H1 (cell line): ENCODE data around the gene PRKCA. TPM values are rescaled to one million over a fixed set of nuclear protein-coding genes. Genes with fewer than 3 reads are reported as not detected.

Experiments
- CTCF ChIA-PET: fragments of 300-600 bp; sonication (Branson Sonifier 250); formaldehyde crosslinking; loops from one replicate; lab custom pipeline; 2021; ENCODE audit not compliant: partially characterized antibody; lab: Charles Lee
- POLR2A ChIA-PET: fragments of 300-600 bp; sonication (Branson Sonifier 250); formaldehyde crosslinking; loops from one replicate; lab custom pipeline; 2021; ENCODE audit warnings: inconsistent platforms; ENCODE audit not compliant: partially characterized antibody; lab: Charles Lee
- DNase-seq, 2 experiments: peaks; one replicate each; pipeline versions ENCODE4 v3.0.0 to v3.0.0-alpha.2; 2010 to 2022; ENCODE audit warnings: low spot score in 2 of 2, low read depth in 1 of 2, mixed read lengths in 1 of 2
- FAIRE-seq: peaks from 2 replicates; lab custom pipeline; 2011; peaks lifted over from hg19 to GRCh38; lab: Jason Lieb, UNC
- H2AFZ ChIP-seq: 2 replicates; pipeline ENCODE4 v1.8.1; 2012; ENCODE audit warnings: low read length, inconsistent platforms
- H2AK5ac ChIP-seq: 2 replicates; pipeline ENCODE4 v1.6.1; 2013; ENCODE audit warnings: low read depth, low read length
- H2BK120ac ChIP-seq: replicated peaks from 2 replicates; pipeline ENCODE3; 2013; ENCODE audit warnings: low read depth, low read length, inconsistent platforms
- H2BK12ac ChIP-seq: 2 replicates; pipeline ENCODE4 v1.6.1; 2013; ENCODE audit warnings: low read depth, low read length
- H2BK15ac ChIP-seq: 2 replicates; pipeline ENCODE4 v1.6.1; 2013; ENCODE audit warnings: low read length
- H2BK20ac ChIP-seq: 2 replicates; pipeline ENCODE4 v1.6.1; 2013; ENCODE audit warnings: low read length
- H2BK5ac ChIP-seq: 2 replicates; pipeline ENCODE4 v1.6.1; 2013; ENCODE audit warnings: low read depth, low read length
- H3K14ac ChIP-seq: 2 replicates; pipeline ENCODE4 v1.6.1; 2013; ENCODE audit warnings: inconsistent platforms; ENCODE audit not compliant: insufficient read length
- H3K18ac ChIP-seq: 2 replicates; pipeline ENCODE4 v1.6.1; 2013; ENCODE audit warnings: low read length; ENCODE audit errors: extremely low read depth
- H3K23ac ChIP-seq: 2 replicates; pipeline ENCODE4 v1.6.1; 2013; ENCODE audit warnings: inconsistent platforms; ENCODE audit not compliant: insufficient read length
- H3K23me2 ChIP-seq: 2 replicates; pipeline ENCODE4 v1.6.1; 2013; ENCODE audit warnings: low read depth, low read length
- H3K27ac ChIP-seq: 2 replicates; pipeline ENCODE4 v1.6.1; 2011; ENCODE audit warnings: low read depth, low read length, inconsistent platforms
- H3K27me3 ChIP-seq, 4 experiments: replicated peaks in 1 of 4; 1 replicate in 1 of 4; 2 replicates in 3 of 4; pipeline versions ENCODE4 v1.6.1 to v1.8.1; 2011 to 2013; ENCODE audit warnings: low read length in 3 of 4, mild to moderate bottlenecking in 3 of 4, inconsistent platforms in 2 of 4, mixed read lengths in 2 of 4, moderate library complexity in 1 of 4; ENCODE audit not compliant: control insufficient read depth in 3 of 4, insufficient read depth in 3 of 4; ENCODE audit errors: extremely low read depth in 1 of 4
- H3K36me3 ChIP-seq, 4 experiments: 2 replicates each; pipeline versions ENCODE4 v1.6.1 to v1.8.1; 2011 to 2013; ENCODE audit warnings: mild to moderate bottlenecking in 4 of 4, low read length in 3 of 4, moderate library complexity in 2 of 4, control low read depth in 1 of 4, inconsistent platforms in 1 of 4; ENCODE audit not compliant: insufficient read depth in 4 of 4, control insufficient read depth in 2 of 4
- H3K4ac ChIP-seq: replicated peaks from 2 replicates; pipeline ENCODE3; 2013; ENCODE audit warnings: low read length, low read depth, mixed read lengths, inconsistent platforms; ENCODE audit not compliant: insufficient read length
- H3K4me1 ChIP-seq, 4 experiments: replicated peaks in 1 of 4; 1 replicate in 1 of 4; 2 replicates in 3 of 4; pipeline versions ENCODE4 v1.6.1 to v1.8.1; 2011 to 2013; ENCODE audit warnings: low read length in 3 of 4, inconsistent platforms in 2 of 4, mixed read lengths in 1 of 4; ENCODE audit not compliant: insufficient read depth in 4 of 4, control insufficient read depth in 3 of 4
- H3K4me2 ChIP-seq, 2 experiments: 2 replicates each; pipeline versions ENCODE4 v1.6.1 to v1.8.1; 2011 to 2013; ENCODE audit warnings: low read depth in 2 of 2, low read length in 2 of 2, control low read depth in 1 of 2, inconsistent platforms in 1 of 2, mild to moderate bottlenecking in 1 of 2; ENCODE audit not compliant: insufficient read depth in 1 of 2
- H3K4me3 ChIP-seq, 4 experiments: fragments of 200-600, 300-600 bp in 1 of 4; sonication (generic), shearing (Covaris generic), sonication (Bioruptor Twin) in 1 of 4; 2 replicates each; pipeline versions ENCODE4 v1.5.1 to v1.8.1; 2011 to 2016; ENCODE audit warnings: low read length in 4 of 4, low read depth in 3 of 4, control low read depth in 2 of 4, inconsistent platforms in 2 of 4, mild to moderate bottlenecking in 2 of 4, mixed read lengths in 1 of 4, moderate library complexity in 1 of 4; ENCODE audit not compliant: insufficient read depth in 2 of 4; ENCODE audit errors: extremely low read depth in 1 of 4
- H3K56ac ChIP-seq: replicated peaks from 2 replicates; pipeline ENCODE3; 2013; ENCODE audit warnings: low read depth, mild to moderate bottlenecking, mixed read lengths, low read length, inconsistent platforms; ENCODE audit not compliant: insufficient read length
- H3K79me1 ChIP-seq: 2 replicates; pipeline ENCODE4 v1.6.1; 2013; ENCODE audit warnings: low read depth, low read length, control low read depth
- H3K79me2 ChIP-seq, 2 experiments: 2 replicates each; pipeline versions ENCODE4 v1.6.1 to v1.8.1; 2012 to 2013; ENCODE audit warnings: low read length in 2 of 2, mild to moderate bottlenecking in 2 of 2, inconsistent platforms in 1 of 2; ENCODE audit not compliant: insufficient read depth in 2 of 2, control insufficient read depth in 1 of 2
- H3K9ac ChIP-seq, 4 experiments: replicated peaks in 1 of 4; 1 replicate in 1 of 4; 2 replicates in 3 of 4; pipeline versions ENCODE4 v1.6.1 to v1.8.1; 2011 to 2013; ENCODE audit warnings: low read depth in 3 of 4, low read length in 3 of 4, control low read depth in 2 of 4, mild to moderate bottlenecking in 2 of 4, moderate library complexity in 2 of 4, inconsistent platforms in 1 of 4; ENCODE audit errors: extremely low read depth in 1 of 4
- H3K9me3 ChIP-seq, 2 experiments: 2 replicates each; pipeline versions ENCODE4 v1.6.1 to v1.8.1; 2012 to 2013; ENCODE audit warnings: mild to moderate bottlenecking in 2 of 2, moderate library complexity in 2 of 2, control low read depth in 1 of 2, inconsistent platforms in 1 of 2, low read depth in 1 of 2, low read length in 1 of 2, mixed read lengths in 1 of 2; ENCODE audit not compliant: insufficient read depth in 2 of 2
- H4K20me1 ChIP-seq, 2 experiments: replicated peaks in 1 of 2; 2 replicates each; pipeline versions ENCODE3 to v1.8.1; 2011 to 2013; ENCODE audit warnings: inconsistent platforms in 2 of 2, low read length in 2 of 2, mild to moderate bottlenecking in 1 of 2; ENCODE audit not compliant: insufficient read depth in 2 of 2, control insufficient read depth in 1 of 2
- H4K5ac ChIP-seq: 2 replicates; pipeline ENCODE4 v1.6.1; 2013; ENCODE audit warnings: low read length, low read depth, mixed read lengths, inconsistent platforms; ENCODE audit not compliant: insufficient read length
- H4K8ac ChIP-seq: 2 replicates; pipeline ENCODE4 v1.8.0; 2013; ENCODE audit warnings: mild to moderate bottlenecking, moderate library complexity, low read length, inconsistent platforms; ENCODE audit not compliant: insufficient read depth; ENCODE audit errors: extremely low read depth
- H4K91ac ChIP-seq: replicated peaks from 2 replicates; pipeline ENCODE3; 2013; ENCODE audit warnings: low read length, mixed read lengths, inconsistent platforms; ENCODE audit not compliant: insufficient read length
- CEBPB ChIP-seq: IDR thresholded peaks from 2 replicates; pipeline ENCODE4 v1.6.1; 2012; ENCODE audit warnings: low read depth, low read length
- WGBS, 2 experiments: shearing (Covaris generic) in 1 of 2; methylation state at CpG; one replicate each; pipeline versions ENCODE4 v1.1.6 to v1.1.7; 2013 to 2015; ENCODE audit warnings: low lambda C conversion rate in 2 of 2, mixed read lengths in 2 of 2, inconsistent platforms in 1 of 2, low coverage in 1 of 2, missing lambda C conversion rate in 1 of 2; ENCODE audit not compliant: insufficient replicate concordance in 2 of 2, insufficient coverage in 1 of 2, insufficient read length in 1 of 2; ENCODE audit errors: extremely low coverage in 1 of 2, missing lambda C conversion rate in 1 of 2; 5-methylcytosine and 5-hydroxymethylcytosine counted together
- polyA plus RNA-seq, 7 experiments: library from polyadenylated mRNA; depleted of rRNA in 3 of 7; stranded (reverse) in 5 of 7; unstranded in 2 of 7; fragments of >200 nt in 5 of 7; fragments of 200-250 nt in 2 of 7; gene quantifications; 1 replicate in 5 of 7; 2 replicates in 1 of 7; 4 replicates in 1 of 7; pipeline versions ENCODE4 v1.2.1 to v1.2.3, GENCODE V29; 2011 to 2013; ENCODE audit warnings: missing spikeins in 2 of 7, mixed read lengths in 2 of 7
- total RNA-seq: library from RNA; stranded (reverse); fragmentation: NEBNext Ultra II Directional; extraction: Animal tissue kit (Norgen Biotek cat#: 25700); gene quantifications from 2 replicates; pipeline ENCODE4 v1.2.1, GENCODE V29; 2021

PRKCA gene
- total and polyA plus RNA-seq, 2 of the 8 experiments (the other 6 are each of a cell fraction or from before 2014, with no cell fraction given), result 5.8 to 17.8 TPM

DNA sequence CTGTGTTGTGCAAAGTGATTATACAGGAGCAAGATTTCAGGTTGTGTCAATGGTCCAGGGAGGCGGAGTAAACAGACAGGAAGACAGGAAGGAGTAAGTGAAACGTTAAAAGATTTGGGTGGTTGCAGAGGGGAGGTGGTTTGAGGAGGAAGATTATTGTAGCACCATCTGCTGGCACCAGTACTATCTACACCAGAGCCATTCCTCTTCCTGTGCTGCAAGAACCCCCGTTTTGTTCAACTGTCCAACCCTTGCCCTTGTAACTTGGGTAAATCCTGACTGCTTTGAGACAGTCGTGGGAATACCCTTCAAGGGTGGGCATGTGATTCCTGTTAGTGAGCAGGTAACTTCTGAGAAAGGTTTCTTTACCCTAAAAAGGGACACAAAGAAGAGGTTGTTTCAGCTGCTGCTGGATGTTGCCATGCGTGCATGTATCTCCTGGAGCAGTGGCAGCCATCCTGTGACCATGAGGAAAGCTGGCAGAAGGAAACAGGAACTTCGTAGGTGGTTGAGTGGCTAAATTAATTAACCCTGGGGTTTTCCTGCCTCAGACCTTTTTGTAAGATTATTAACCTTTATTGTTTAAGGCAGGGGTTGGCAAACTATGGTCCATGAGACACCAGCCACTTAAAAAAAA is 124.1 kb downstream of the PRKCA start:
- CTCF ChIA-PET, result interaction anchor here (0.7 to 1.1 kb wide), 3 partner anchors 29 to 153 kb away, joined by 3 read pairs; no protein-coding TSS in a partner anchor
- H3K4ac ChIP-seq, result no peak overlapping the region
- H3K79me1 ChIP-seq, result no peaks in the 10 kb centered on the region
- H3K4me1 ChIP-seq, result peaks cover 0 to 2% (median 0%) of the 10 kb centered on the region in 4 experiments; a peak in 1 of 7 replicates
- no peak overlapping the region for H3K14ac ChIP-seq
- no peaks in the 10 kb centered on the region for H4K20me1 ChIP-seq
- H3K9me3 ChIP-seq, result no peaks in the 10 kb centered on the region
- no peak overlapping the region for H3K4me3 ChIP-seq
- no peak overlapping the region for H3K56ac ChIP-seq
- H3K23ac ChIP-seq, result no peak overlapping the region
- H3K27ac ChIP-seq, result no peak overlapping the region
- no peaks in the 10 kb centered on the region for H3K27me3 ChIP-seq
- POLR2A ChIA-PET, result no interaction called here
- H4K5ac ChIP-seq, result no peak overlapping the region
- H2BK5ac ChIP-seq, result peak overlapping the region; percentile 29; the same call in 1 of the 2 replicates
- peaks cover 0 to 16% of the 10 kb centered on the region in 2 experiments; a peak in 2 of 4 replicates for H3K79me2 ChIP-seq
- no peak overlapping the region for H2AK5ac ChIP-seq
- H2AFZ ChIP-seq, result no peak overlapping the region
- H3K9ac ChIP-seq, result no peak overlapping the region
- peaks cover 3% of the 10 kb centered on the region; the same call in 1 of the 2 replicates for H3K23me2 ChIP-seq
- no peak overlapping the region for H3K4me2 ChIP-seq
- peak overlapping the region; percentile 19; the same call in 1 of the 2 replicates for H2BK12ac ChIP-seq
- no peaks in the 10 kb centered on the region for H3K36me3 ChIP-seq
- DNase-seq, result no peak
- H2BK20ac ChIP-seq, result 0 out of 2 replicates have a peak overlapping the region, but pooled peaks have one; percentile 13
- 82% methylated on average over 6 of the region's 6 CpGs; no CpG with 5 or more reads in 1 of the 2 experiments for whole genome bisulfite sequencing, 2 experiments
- no peak overlapping the region for H2BK15ac ChIP-seq
- H2BK120ac ChIP-seq, result no peak overlapping the region
- no peak overlapping the region for H3K18ac ChIP-seq
- H4K8ac ChIP-seq, result no peak overlapping the region
- FAIRE-seq, result peak; percentile 69
- H4K91ac ChIP-seq, result no peak overlapping the region
- TF ChIP-seq CEBPB, result no peak
